ENCODE results near the gene NKTR.

The NKTR gene

GRCh38 chr3:42651248-42652091 lies 51.0 kb downstream of the NKTR start:
- DNase-seq: no peak

DNA sequence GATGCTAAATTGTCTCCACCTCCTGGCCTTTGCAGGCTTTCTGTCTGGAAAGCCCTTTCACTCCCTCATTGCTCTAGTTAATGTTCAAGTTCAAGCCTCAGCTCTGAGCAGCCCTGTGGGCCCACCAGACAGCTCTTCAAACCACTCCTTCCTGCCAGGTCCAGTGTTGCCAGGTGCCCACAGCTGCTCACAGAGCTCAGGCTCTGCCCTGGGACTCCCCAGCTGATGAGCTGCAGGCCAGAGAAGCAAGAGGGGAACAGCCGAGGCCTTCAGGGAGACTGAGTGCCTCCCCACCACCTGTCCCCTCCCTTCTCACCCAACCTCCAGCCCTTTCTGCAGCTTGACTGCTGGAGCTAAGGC lies 51.7 kb downstream of the NKTR start:
- no peak for DNase-seq

DNA sequence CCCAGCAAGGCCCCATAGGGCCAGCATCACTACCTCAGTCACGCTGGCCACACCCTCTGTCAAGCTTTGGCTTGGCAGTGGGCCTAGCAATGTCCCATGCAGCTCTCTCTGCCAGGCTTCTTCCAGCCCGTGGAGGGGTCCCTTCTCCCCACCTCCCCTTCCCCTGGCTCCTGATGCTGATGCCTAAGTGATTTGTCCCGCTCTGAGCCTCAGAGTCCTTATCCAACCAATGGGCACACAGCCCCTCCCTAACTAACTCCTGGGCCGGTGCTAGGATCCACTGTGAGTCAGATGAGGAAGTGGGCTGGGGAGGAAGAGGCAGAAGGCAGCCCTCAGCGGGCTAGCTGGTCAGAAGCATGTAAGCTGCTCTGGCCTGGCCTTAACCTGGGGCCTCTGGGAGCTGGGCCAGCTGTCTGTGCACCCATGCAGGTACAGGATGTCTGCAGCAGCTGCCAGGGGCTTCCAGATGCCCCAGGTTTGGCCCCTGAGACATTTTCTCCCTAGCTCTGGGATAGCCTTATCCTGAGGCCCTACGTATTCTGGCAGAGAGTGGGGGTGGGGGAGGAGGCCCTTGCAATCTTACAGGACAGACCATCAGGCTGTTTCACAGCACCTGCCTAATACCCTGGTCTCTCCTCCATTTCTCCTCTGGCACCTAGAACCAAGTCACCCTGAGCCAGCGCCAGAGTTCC lies 52.3 kb downstream of the NKTR start:
- no peak for DNase-seq

- DNase-seq: no peak
Measured at GRCh38 chr3:42653303-42653559, 52.7 kb downstream of the NKTR start.

GRCh38 chr3:42653560-42654330 lies 53.3 kb downstream of the NKTR start, which contains the start of gene ZBTB47:
TSS of gene ZBTB47 (plus strand) at chr3:42653697. CDS start at chr3:42658356, 4,659 bp downstream.
- DNase-seq: no peak

DNA sequence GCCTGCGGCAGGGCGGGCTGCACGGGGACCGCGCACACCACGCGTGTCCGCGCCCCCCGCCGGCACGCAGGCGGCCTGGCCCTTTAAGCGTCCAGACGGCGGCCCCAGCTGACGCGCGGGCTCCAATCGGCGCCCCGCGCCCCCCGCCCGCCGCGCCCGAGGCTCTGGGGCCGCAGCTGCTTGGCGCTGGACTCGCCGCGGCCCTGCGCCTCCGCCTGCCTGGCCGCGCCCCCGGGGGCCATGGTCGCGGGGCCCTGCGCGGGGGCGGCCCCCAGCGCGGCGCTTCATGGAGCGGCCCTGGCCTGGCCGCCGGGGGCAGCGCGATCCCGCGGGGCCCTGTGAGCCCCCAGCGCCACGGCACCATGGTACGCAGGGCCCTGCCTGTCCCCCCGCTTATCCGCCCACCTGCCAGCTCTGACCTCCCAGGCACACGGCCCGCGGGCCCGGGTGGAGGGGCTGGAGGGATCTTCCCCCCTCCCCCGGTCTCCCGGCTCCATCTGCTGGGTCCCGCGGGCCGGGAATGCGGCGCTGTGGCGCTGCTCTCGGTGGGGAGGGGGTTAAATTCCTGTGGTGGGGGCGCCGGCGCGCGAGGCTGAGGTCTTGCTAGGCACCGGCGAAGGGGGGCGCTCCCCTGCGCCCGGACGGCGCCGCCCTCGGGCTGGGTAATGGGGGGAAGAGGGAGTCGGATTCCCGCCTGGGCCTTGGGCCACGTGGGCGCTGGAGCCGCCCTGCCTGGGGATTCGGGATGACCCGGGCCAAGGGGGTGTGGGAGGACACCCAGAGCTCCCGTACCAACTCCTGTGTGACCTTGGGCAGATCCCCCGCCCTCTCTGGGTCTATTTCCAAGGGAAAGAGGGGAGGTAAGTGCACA lies 54.1 kb downstream of the NKTR start:
- DNase-seq: no peak

- DNase-seq: no peak
Measured at GRCh38 chr3:42655331-42655888, 54.9 kb downstream of the NKTR start.

DNA sequence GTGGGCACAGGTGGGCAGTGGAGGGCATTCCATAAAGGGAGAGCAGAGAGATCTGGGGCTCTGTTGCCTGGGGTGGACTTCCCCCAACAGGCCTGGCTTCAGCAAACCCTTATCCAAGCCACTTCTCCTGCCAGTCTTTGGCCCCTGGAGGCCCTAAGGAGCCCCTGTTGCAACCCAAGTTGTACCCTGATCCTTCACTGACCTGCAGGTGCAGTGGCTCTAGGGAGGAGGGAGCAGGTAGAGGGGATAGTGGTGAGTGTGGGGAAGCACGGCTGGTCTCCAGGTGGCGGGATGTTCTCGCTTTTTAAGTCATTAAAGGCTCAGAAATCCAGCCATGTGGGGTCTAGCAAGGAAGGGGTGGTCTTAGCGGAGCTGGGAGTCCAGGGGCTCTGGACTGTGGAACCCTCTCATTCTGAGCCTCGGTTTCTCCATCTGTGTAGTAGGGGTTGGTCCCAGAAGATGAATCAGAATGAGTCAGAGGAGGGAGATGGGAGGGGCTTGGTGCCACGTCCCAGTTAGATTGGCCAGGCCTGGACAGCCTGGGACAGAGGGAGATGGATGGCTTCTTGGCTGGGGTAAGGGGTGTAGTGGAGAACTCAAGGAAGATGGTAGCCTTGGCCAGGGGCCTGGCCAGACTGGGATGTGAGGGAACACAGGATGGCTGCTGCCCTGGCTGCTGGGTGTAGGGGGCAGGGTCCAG lies 55.6 kb downstream of the NKTR start:
- DNase-seq: no peak

- no peak for DNase-seq
Measured at GRCh38 chr3:42656680-42657610, 56.5 kb downstream of the NKTR start.

DNA sequence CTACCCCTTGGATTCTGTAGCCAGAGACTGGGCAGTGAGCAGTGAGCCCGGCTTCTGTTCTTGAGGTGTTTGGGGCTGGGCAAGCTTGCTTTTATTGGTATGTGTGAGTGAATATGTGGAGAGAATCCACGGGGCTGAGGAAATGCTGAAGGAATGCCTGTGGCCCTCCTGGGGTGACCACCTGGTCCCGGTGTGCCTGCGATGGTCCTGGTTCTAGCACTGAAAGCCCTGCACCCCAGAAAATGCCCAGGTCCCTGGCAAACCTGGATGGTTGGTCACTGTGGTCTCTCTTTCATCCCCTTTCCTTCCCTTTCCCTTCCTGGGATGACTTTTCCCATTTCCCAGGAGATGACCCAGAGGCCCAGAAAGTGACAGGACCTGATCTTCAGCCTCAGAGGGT lies 57.2 kb downstream of the NKTR start:
- no peak for DNase-seq

- no peak for DNase-seq
Measured at GRCh38 chr3:42658091-42658770, 57.7 kb downstream of the NKTR start.

- no peak for DNase-seq
Measured at GRCh38 chr3:42658771-42659390, 58.4 kb downstream of the NKTR start.

- DNase-seq: no peak
Measured at GRCh38 chr3:42659451-42660130, 59.1 kb downstream of the NKTR start.

DNA sequence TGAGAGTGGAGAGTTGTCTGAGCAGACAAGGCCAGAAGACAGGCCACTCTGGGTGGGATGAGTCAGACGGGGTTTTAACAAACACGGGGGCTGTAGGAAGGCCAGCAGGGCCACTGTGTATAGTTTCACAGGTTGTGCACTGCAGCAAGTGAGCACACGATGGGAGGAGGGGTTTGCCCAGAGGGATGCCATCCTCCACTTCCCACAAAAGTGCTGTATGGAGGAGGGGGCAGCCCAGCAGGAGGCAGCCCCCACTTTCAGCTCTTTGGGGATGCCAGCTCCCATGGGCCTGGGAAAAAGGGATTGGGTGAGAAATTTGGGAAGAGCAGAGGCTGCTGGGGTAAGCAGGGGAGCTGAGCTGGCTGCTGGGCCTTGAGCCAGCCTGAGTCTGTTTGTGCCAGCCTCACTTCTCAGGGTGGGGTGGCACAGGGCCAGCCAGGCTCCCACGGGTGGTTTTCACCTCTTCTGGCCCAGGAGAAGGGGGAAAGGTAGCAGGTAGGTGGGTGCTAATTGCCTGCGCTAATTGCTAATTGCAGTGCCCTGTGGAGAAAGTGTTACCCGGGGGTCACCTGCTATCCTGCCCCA lies 59.7 kb downstream of the NKTR start:
- no peak for DNase-seq

DNA sequence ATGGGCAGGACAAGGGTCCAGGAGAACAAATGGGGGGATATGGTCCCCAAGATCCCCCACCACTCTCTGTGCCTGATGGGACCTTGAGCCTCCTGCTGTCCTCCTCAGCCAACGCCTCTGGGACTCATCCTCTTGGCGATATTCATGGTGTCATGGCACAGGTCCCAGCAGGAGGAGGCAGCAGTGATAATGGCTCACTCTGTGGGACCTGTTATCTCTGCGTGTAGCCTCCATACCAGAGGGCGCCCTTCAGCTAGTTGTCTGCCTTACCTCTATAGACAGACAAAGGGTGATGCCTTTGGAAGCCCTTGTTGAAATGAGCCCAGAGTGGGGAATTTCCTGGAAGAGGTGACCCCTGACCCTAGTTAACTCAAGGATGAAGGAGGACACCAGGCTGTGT lies 60.4 kb downstream of the NKTR start:
- peak; percentile 29 for DNase-seq

DNA sequence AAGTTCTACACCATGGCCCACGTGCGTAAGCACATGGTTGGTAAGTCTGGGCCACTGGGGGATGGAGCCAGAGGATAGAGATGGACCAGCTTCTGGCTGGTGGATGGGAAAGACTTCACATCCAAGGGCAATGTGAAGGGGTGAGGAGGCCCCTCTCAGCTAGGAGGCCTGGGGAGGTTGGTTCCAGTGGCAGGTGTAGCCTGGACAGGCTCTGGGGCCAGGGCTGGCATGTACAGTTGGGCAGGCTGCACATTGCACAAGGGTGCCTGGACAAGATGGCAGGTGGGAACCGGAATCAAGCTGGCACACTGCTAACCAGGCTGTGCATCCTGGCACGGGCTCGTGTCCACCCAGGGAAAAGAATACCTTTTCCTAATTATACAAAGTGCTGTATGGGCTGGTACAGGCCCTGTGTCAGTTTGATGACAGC lies 61.1 kb downstream of the NKTR start:
- no peak for DNase-seq

- DNase-seq: no peak
Measured at GRCh38 chr3:42662037-42662812, 61.7 kb downstream of the NKTR start.
